ENCODE measurements around the gene PTPN3.

The PTPN3 gene

GRCh38 chr9:109328978-109329637 is 169.0 kb downstream of the PTPN3 start:
- DNase-seq, result no peak

Measured in NCI-H526 treated with DMSO at 0.1 percent for 48 hours (cell line).